ENCODE measurements around the gene PYGM. TPM values are rescaled to one million over a fixed set of nuclear protein-coding genes. Genes with fewer than 3 reads are reported as not detected.

Gene PYGM
- total and polyA plus RNA-seq, 2 experiments from 2014 or later, result 1.5 to 3.9 TPM

- TF ChIP-seq ETS1 (IDR thresholded peaks at IDR 0.05), result no peak
- TF ChIP-seq CREB1 (CRISPR knock-in tag; IDR thresholded peaks at IDR 0.05; ENCODE audit: low read depth), result no peak
- no peak for TF ChIP-seq NANOG (IDR thresholded peaks at IDR 0.05; ENCODE audit: borderline replicate concordance)
- TF ChIP-seq STAT1 (IDR thresholded peaks at IDR 0.05; ENCODE audit: unreplicated experiment), result no peak
Observed at GRCh38 chr11:64769283-64769682, 9.5 kb upstream of the PYGM start (continued).

GRCh38 chr11:64768300-64768694, 8.5 kb upstream of the PYGM start:
- Histone ChIP-seq H3K27me3 (ENCODE audit: insufficient read depth) (no peaks in the 10 kb centered on the region), H3K27ac (ENCODE audit: low read depth) (peak overlapping the region; percentile 74), H3K79me2 (replicated peaks; ENCODE audit: insufficient read depth) (peaks cover 55% of the 10 kb centered on the region), H3F3A (replicated peaks; ENCODE audit: low read depth) (peaks cover 81% of the 10 kb centered on the region), H3K4me1 (ENCODE audit: insufficient read depth) (peaks cover 25% of the 10 kb centered on the region), H3K4me2 (no peak overlapping the region), H2AFZ (no peak overlapping the region), H4K20me1 (replicated peaks; ENCODE audit: insufficient read depth) (peaks cover 73% of the 10 kb centered on the region), H3K4me3 (no peak overlapping the region), H3K36me3 (ENCODE audit: insufficient read depth) (peaks cover 72% of the 10 kb centered on the region), H3K9me2 (ENCODE audit: insufficient read depth) (no peaks in the 10 kb centered on the region)
- H3K36me3 Mint-ChIP-seq (ENCODE audit: low read depth), result peaks cover 96% of the 10 kb centered on the region
- no peak overlapping the region for H3K27ac Mint-ChIP-seq
- DNase-seq (ENCODE audit: low spot score), result no peak
- H3K27me3 Mint-ChIP-seq (ENCODE audit: insufficient read depth, low read depth, poor library complexity), result peaks cover 27% of the 10 kb centered on the region
- no peak for ATAC-seq
- H3K4me3 Mint-ChIP-seq, result no peak overlapping the region; the same call in 2 of the 3 replicates
- TF ChIP-seq ZNF331 (CRISPR knock-in tag; IDR thresholded peaks at IDR 0.05; ENCODE audit: low read depth) (no peak), JUNB (IDR thresholded peaks at IDR 0.05; ENCODE audit: unreplicated experiment) (no peak), POLR2AphosphoS5 (IDR thresholded peaks at IDR 0.05; ENCODE audit: low read depth) (no peak; the same call in 1 of the 2 replicates), EZH2phosphoT487 (IDR thresholded peaks at IDR 0.05; ENCODE audit: unreplicated experiment) (no peak), EZH2 (IDR thresholded peaks at IDR 0.05; ENCODE audit: low read depth, unreplicated experiment) (no peak), REST (IDR thresholded peaks at IDR 0.05; ENCODE audit: unreplicated experiment) (no peak), CREB1 (CRISPR knock-in tag; IDR thresholded peaks at IDR 0.05; ENCODE audit: low read depth) (no peak)
- peaks cover 48% of the 10 kb centered on the region for H3K4me1 Mint-ChIP-seq
- no peaks in the 10 kb centered on the region for H3K9me3 Mint-ChIP-seq

Measured in GM23338 (cell line).